ENCODE data around the gene ARHGAP32. TPM values are rescaled to one million over a fixed set of nuclear protein-coding genes. Genes with fewer than 3 reads are reported as not detected.

Gene ARHGAP32
- polyA plus RNA-seq, 1 of the 3 experiments (the other 2 are of a cell fraction) = 4.8 TPM

GRCh38 chr11:129145276-129145675, 46.8 kb downstream of the ARHGAP32 start:
- ChIA-PET CTCF (no interaction called here), POLR2A (no interaction called here)
- Histone ChIP-seq H4K20me1 (ENCODE audit: insufficient read depth) (no peaks in the 10 kb centered on the region), H3K9ac (no peak overlapping the region), H2AFZ (ENCODE audit: low read depth) (no peak overlapping the region), H3K4me3 (ENCODE audit: low read depth in 2 of 2, low read length in 1 of 2) (no peak overlapping the region), H3K9me3 (no peaks in the 10 kb centered on the region), H3F3A (replicated peaks; ENCODE audit: insufficient read depth) (peaks cover 22% of the 10 kb centered on the region), H3K4me2 (no peak overlapping the region), H3K36me3 (replicated peaks in 1 of 2; ENCODE audit: control insufficient read depth in 1 of 2, insufficient read depth in 2 of 2, low read length in 1 of 2) (no peaks in the 10 kb centered on the region), H3K27ac (ENCODE audit: low read depth in 2 of 2, low read length in 1 of 2) (peak overlapping the region in 1 of 2 experiments; percentile 95; a peak in 1 of 4 replicates), H3K9me2 (no peaks in the 10 kb centered on the region), H3K27me3 (ENCODE audit: insufficient read depth) (no peaks in the 10 kb centered on the region), H3K79me2 (ENCODE audit: insufficient read depth) (peaks cover 71% of the 10 kb centered on the region), H3K4me1 (ENCODE audit: control insufficient read depth in 1 of 2, insufficient read depth in 2 of 2, low read depth in 1 of 2, low read length in 1 of 2) (peaks cover 5 to 31% of the 10 kb centered on the region in 2 experiments; a peak in 3 of 4 replicates)
- TF ChIP-seq, protein P1, sequence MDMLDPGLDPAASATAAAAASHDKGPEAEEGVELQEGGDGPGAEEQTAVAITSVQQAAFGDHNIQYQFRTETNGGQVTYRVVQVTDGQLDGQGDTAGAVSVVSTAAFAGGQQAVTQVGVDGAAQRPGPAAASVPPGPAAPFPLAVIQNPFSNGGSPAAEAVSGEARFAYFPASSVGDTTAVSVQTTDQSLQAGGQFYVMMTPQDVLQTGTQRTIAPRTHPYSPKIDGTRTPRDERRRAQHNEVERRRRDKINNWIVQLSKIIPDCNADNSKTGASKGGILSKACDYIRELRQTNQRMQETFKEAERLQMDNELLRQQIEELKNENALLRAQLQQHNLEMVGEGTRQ (IDR thresholded peaks at IDR 0.05; ENCODE audit: borderline replicate concordance, low read depth, low read length) = no peak
- TF ChIP-seq TAF1 (IDR thresholded peaks at IDR 0.05; ENCODE audit: borderline replicate concordance, low read depth, low read length) (no peak), NFIC (IDR thresholded peaks at IDR 0.05; ENCODE audit: borderline replicate concordance) (no peak), FOSL2 (IDR thresholded peaks at IDR 0.05; ENCODE audit: borderline replicate concordance, low read depth) (no peak)
- DNase-seq = no peak

DNA sequence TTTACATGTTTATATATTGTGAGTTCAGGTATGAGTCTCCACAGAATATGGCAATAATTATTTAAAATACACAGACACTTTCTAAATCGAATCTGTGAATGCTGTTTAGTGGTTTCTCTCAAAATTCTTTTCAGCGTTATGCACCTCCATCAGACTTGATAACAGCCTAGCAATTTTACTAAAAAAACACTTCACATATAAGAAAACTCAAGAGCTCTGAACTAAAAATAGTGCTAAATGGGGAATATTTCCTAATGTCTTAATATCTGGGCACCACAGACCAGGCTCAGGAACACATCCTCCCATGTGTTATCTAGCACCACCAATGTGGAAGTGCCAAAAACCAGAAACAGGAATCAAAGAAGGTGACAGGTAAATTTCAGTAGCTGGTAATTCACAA, 47.9 kb downstream of the ARHGAP32 start:
- TF ChIP-seq GATA2 (CRISPR knock-in tag; IDR thresholded peaks at IDR 0.05) (no peak), EZH2phosphoT487 (IDR thresholded peaks at IDR 0.05; ENCODE audit: borderline replicate concordance, low read depth) (no peak), RFX5 (IDR thresholded peaks at IDR 0.05; ENCODE audit: low read length) (no peak), CHD2 (IDR thresholded peaks at IDR 0.05; ENCODE audit: low read length, partially characterized antibody) (no peak), MEF2A (IDR thresholded peaks at IDR 0.05; ENCODE audit: borderline replicate concordance, low read depth) (no peak), ZBTB33 (IDR thresholded peaks at IDR 0.05; ENCODE audit: borderline replicate concordance, low read depth) (no peak), GABPA (IDR thresholded peaks at IDR 0.05; ENCODE audit: low read depth) (no peak)
- Histone ChIP-seq H3K9me3 (no peaks in the 10 kb centered on the region), H3F3A (replicated peaks; ENCODE audit: insufficient read depth) (peaks cover 22% of the 10 kb centered on the region), H4K20me1 (ENCODE audit: insufficient read depth) (no peaks in the 10 kb centered on the region), H3K4me3 (ENCODE audit: low read depth in 2 of 2, low read length in 1 of 2) (no peak overlapping the region), H3K9ac (peak overlapping the region; percentile 75; the same call in 1 of the 2 replicates), H2AFZ (ENCODE audit: low read depth) (no peak overlapping the region), H3K9me2 (no peaks in the 10 kb centered on the region), H3K27ac (ENCODE audit: low read depth in 2 of 2, low read length in 1 of 2) (peak overlapping the region in 1 of 2 experiments; percentile 95; a peak in 2 of 4 replicates), H3K36me3 (replicated peaks in 1 of 2; ENCODE audit: control insufficient read depth in 1 of 2, insufficient read depth in 2 of 2, low read length in 1 of 2) (peaks cover 0 to under 1% of the 10 kb centered on the region in 2 experiments), H3K4me2 (peak overlapping the region; percentile 71; the same call in 1 of the 2 replicates), H3K79me2 (ENCODE audit: insufficient read depth) (peaks cover 61% of the 10 kb centered on the region), H3K4me1 (ENCODE audit: control insufficient read depth in 1 of 2, insufficient read depth in 2 of 2, low read depth in 1 of 2, low read length in 1 of 2) (peaks cover 5 to 31% of the 10 kb centered on the region in 2 experiments; a peak in 3 of 4 replicates), H3K27me3 (ENCODE audit: insufficient read depth) (no peaks in the 10 kb centered on the region)
- POLR2A ChIA-PET = no interaction called here
- CTCF ChIA-PET = interaction anchor here (0.8 to 1.5 kb wide), 2 partner anchors 11 to 27 kb away, joined by 3 to 5 read pairs; no protein-coding TSS in a partner anchor
- no peak for DNase-seq
- WGBS (ENCODE audit: low lambda C conversion rate) = 84% methylated on average over 2 of the region's 2 CpGs
